H1 (cell line): ENCODE measurements around the gene SLC6A19. TPM values are rescaled to one million over a fixed set of nuclear protein-coding genes. Genes with fewer than 3 reads are reported as not detected.

ENCODE experiments used
- CTCF ChIA-PET: fragments of 300-600 bp; sonication (Branson Sonifier 250); formaldehyde crosslinking; loops from one replicate; lab custom pipeline; 2021; ENCODE audit not compliant: partially characterized antibody; lab: Charles Lee
- POLR2A ChIA-PET: fragments of 300-600 bp; sonication (Branson Sonifier 250); formaldehyde crosslinking; loops from one replicate; lab custom pipeline; 2021; ENCODE audit warnings: inconsistent platforms; ENCODE audit not compliant: partially characterized antibody; lab: Charles Lee
- DNase-seq, 2 experiments: peaks; one replicate each; pipeline versions ENCODE4 v3.0.0 to v3.0.0-alpha.2; 2010 to 2022; ENCODE audit warnings: low spot score in 2 of 2, low read depth in 1 of 2, mixed read lengths in 1 of 2
- FAIRE-seq: peaks from 2 replicates; lab custom pipeline; 2011; peaks lifted over from hg19 to GRCh38; lab: Jason Lieb, UNC
- H2AFZ ChIP-seq: 2 replicates; pipeline ENCODE4 v1.8.1; 2012; ENCODE audit warnings: low read length, inconsistent platforms
- H2AK5ac ChIP-seq: 2 replicates; pipeline ENCODE4 v1.6.1; 2013; ENCODE audit warnings: low read depth, low read length
- H2BK120ac ChIP-seq: replicated peaks from 2 replicates; pipeline ENCODE3; 2013; ENCODE audit warnings: low read depth, low read length, inconsistent platforms
- H2BK12ac ChIP-seq: 2 replicates; pipeline ENCODE4 v1.6.1; 2013; ENCODE audit warnings: low read depth, low read length
- H2BK15ac ChIP-seq: 2 replicates; pipeline ENCODE4 v1.6.1; 2013; ENCODE audit warnings: low read length
- H2BK20ac ChIP-seq: 2 replicates; pipeline ENCODE4 v1.6.1; 2013; ENCODE audit warnings: low read length
- H2BK5ac ChIP-seq: 2 replicates; pipeline ENCODE4 v1.6.1; 2013; ENCODE audit warnings: low read depth, low read length
- H3K14ac ChIP-seq: 2 replicates; pipeline ENCODE4 v1.6.1; 2013; ENCODE audit warnings: inconsistent platforms; ENCODE audit not compliant: insufficient read length
- H3K18ac ChIP-seq: 2 replicates; pipeline ENCODE4 v1.6.1; 2013; ENCODE audit warnings: low read length; ENCODE audit errors: extremely low read depth
- H3K23ac ChIP-seq: 2 replicates; pipeline ENCODE4 v1.6.1; 2013; ENCODE audit warnings: inconsistent platforms; ENCODE audit not compliant: insufficient read length
- H3K23me2 ChIP-seq: 2 replicates; pipeline ENCODE4 v1.6.1; 2013; ENCODE audit warnings: low read depth, low read length
- H3K27ac ChIP-seq: 2 replicates; pipeline ENCODE4 v1.6.1; 2011; ENCODE audit warnings: low read depth, low read length, inconsistent platforms
- H3K27me3 ChIP-seq, 4 experiments: replicated peaks in 1 of 4; 1 replicate in 1 of 4; 2 replicates in 3 of 4; pipeline versions ENCODE4 v1.6.1 to v1.8.1; 2011 to 2013; ENCODE audit warnings: low read length in 3 of 4, mild to moderate bottlenecking in 3 of 4, inconsistent platforms in 2 of 4, mixed read lengths in 2 of 4, moderate library complexity in 1 of 4; ENCODE audit not compliant: control insufficient read depth in 3 of 4, insufficient read depth in 3 of 4; ENCODE audit errors: extremely low read depth in 1 of 4
- H3K36me3 ChIP-seq, 4 experiments: 2 replicates each; pipeline versions ENCODE4 v1.6.1 to v1.8.1; 2011 to 2013; ENCODE audit warnings: mild to moderate bottlenecking in 4 of 4, low read length in 3 of 4, moderate library complexity in 2 of 4, control low read depth in 1 of 4, inconsistent platforms in 1 of 4; ENCODE audit not compliant: insufficient read depth in 4 of 4, control insufficient read depth in 2 of 4
- H3K4ac ChIP-seq: replicated peaks from 2 replicates; pipeline ENCODE3; 2013; ENCODE audit warnings: low read length, low read depth, mixed read lengths, inconsistent platforms; ENCODE audit not compliant: insufficient read length
- H3K4me1 ChIP-seq, 4 experiments: replicated peaks in 1 of 4; 1 replicate in 1 of 4; 2 replicates in 3 of 4; pipeline versions ENCODE4 v1.6.1 to v1.8.1; 2011 to 2013; ENCODE audit warnings: low read length in 3 of 4, inconsistent platforms in 2 of 4, mixed read lengths in 1 of 4; ENCODE audit not compliant: insufficient read depth in 4 of 4, control insufficient read depth in 3 of 4
- H3K4me2 ChIP-seq, 2 experiments: 2 replicates each; pipeline versions ENCODE4 v1.6.1 to v1.8.1; 2011 to 2013; ENCODE audit warnings: low read depth in 2 of 2, low read length in 2 of 2, control low read depth in 1 of 2, inconsistent platforms in 1 of 2, mild to moderate bottlenecking in 1 of 2; ENCODE audit not compliant: insufficient read depth in 1 of 2
- H3K4me3 ChIP-seq, 4 experiments: fragments of 200-600, 300-600 bp in 1 of 4; sonication (generic), shearing (Covaris generic), sonication (Bioruptor Twin) in 1 of 4; 2 replicates each; pipeline versions ENCODE4 v1.5.1 to v1.8.1; 2011 to 2016; ENCODE audit warnings: low read length in 4 of 4, low read depth in 3 of 4, control low read depth in 2 of 4, inconsistent platforms in 2 of 4, mild to moderate bottlenecking in 2 of 4, mixed read lengths in 1 of 4, moderate library complexity in 1 of 4; ENCODE audit not compliant: insufficient read depth in 2 of 4; ENCODE audit errors: extremely low read depth in 1 of 4
- H3K56ac ChIP-seq: replicated peaks from 2 replicates; pipeline ENCODE3; 2013; ENCODE audit warnings: low read depth, mild to moderate bottlenecking, mixed read lengths, low read length, inconsistent platforms; ENCODE audit not compliant: insufficient read length
- H3K79me1 ChIP-seq: 2 replicates; pipeline ENCODE4 v1.6.1; 2013; ENCODE audit warnings: low read depth, low read length, control low read depth
- H3K79me2 ChIP-seq, 2 experiments: 2 replicates each; pipeline versions ENCODE4 v1.6.1 to v1.8.1; 2012 to 2013; ENCODE audit warnings: low read length in 2 of 2, mild to moderate bottlenecking in 2 of 2, inconsistent platforms in 1 of 2; ENCODE audit not compliant: insufficient read depth in 2 of 2, control insufficient read depth in 1 of 2
- H3K9ac ChIP-seq, 4 experiments: replicated peaks in 1 of 4; 1 replicate in 1 of 4; 2 replicates in 3 of 4; pipeline versions ENCODE4 v1.6.1 to v1.8.1; 2011 to 2013; ENCODE audit warnings: low read depth in 3 of 4, low read length in 3 of 4, control low read depth in 2 of 4, mild to moderate bottlenecking in 2 of 4, moderate library complexity in 2 of 4, inconsistent platforms in 1 of 4; ENCODE audit errors: extremely low read depth in 1 of 4
- H3K9me3 ChIP-seq, 2 experiments: 2 replicates each; pipeline versions ENCODE4 v1.6.1 to v1.8.1; 2012 to 2013; ENCODE audit warnings: mild to moderate bottlenecking in 2 of 2, moderate library complexity in 2 of 2, control low read depth in 1 of 2, inconsistent platforms in 1 of 2, low read depth in 1 of 2, low read length in 1 of 2, mixed read lengths in 1 of 2; ENCODE audit not compliant: insufficient read depth in 2 of 2
- H4K20me1 ChIP-seq, 2 experiments: replicated peaks in 1 of 2; 2 replicates each; pipeline versions ENCODE3 to v1.8.1; 2011 to 2013; ENCODE audit warnings: inconsistent platforms in 2 of 2, low read length in 2 of 2, mild to moderate bottlenecking in 1 of 2; ENCODE audit not compliant: insufficient read depth in 2 of 2, control insufficient read depth in 1 of 2
- H4K5ac ChIP-seq: 2 replicates; pipeline ENCODE4 v1.6.1; 2013; ENCODE audit warnings: low read length, low read depth, mixed read lengths, inconsistent platforms; ENCODE audit not compliant: insufficient read length
- H4K8ac ChIP-seq: 2 replicates; pipeline ENCODE4 v1.8.0; 2013; ENCODE audit warnings: mild to moderate bottlenecking, moderate library complexity, low read length, inconsistent platforms; ENCODE audit not compliant: insufficient read depth; ENCODE audit errors: extremely low read depth
- H4K91ac ChIP-seq: replicated peaks from 2 replicates; pipeline ENCODE3; 2013; ENCODE audit warnings: low read length, mixed read lengths, inconsistent platforms; ENCODE audit not compliant: insufficient read length
- CTBP2 ChIP-seq: IDR thresholded peaks from 2 replicates; pipeline ENCODE4 v1.7.0; 2011; ENCODE audit warnings: borderline replicate concordance, mild to moderate bottlenecking, moderate library complexity, mixed read lengths, low read length; ENCODE audit not compliant: insufficient read depth, insufficient read length
- GABPA ChIP-seq: IDR thresholded peaks from 2 replicates; pipeline ENCODE4 v1.6.1; 2011; ENCODE audit warnings: mild to moderate bottlenecking, low read length, moderate library complexity, borderline replicate concordance; ENCODE audit not compliant: insufficient read depth
- GTF2F1 ChIP-seq: IDR thresholded peaks from 2 replicates; pipeline ENCODE4 v1.6.1; 2012; ENCODE audit warnings: low read depth, low read length, improper control_type of control experiment, borderline replicate concordance
- KDM4A ChIP-seq: IDR thresholded peaks from one replicate; pipeline ENCODE4 v1.7.1; 2012; ENCODE audit warnings: low read depth, mild to moderate bottlenecking, moderate library complexity, low read length, inconsistent platforms; ENCODE audit not compliant: severe bottlenecking
- KDM5A ChIP-seq: fragments of 200-600 bp; IDR thresholded peaks from 2 replicates; pipeline ENCODE4 v1.7.1; 2012; ENCODE audit warnings: mild to moderate bottlenecking, low read length, inconsistent platforms, mixed read lengths
- RBBP5 ChIP-seq: IDR thresholded peaks from 2 replicates; pipeline ENCODE4 v1.7.1; 2012; ENCODE audit warnings: low read depth, mild to moderate bottlenecking, inconsistent platforms, low read length, moderate library complexity, borderline replicate concordance
- SP1 ChIP-seq: IDR thresholded peaks from 2 replicates; pipeline ENCODE4 v1.6.1; 2011; ENCODE audit warnings: low read depth, low read length
- SRF ChIP-seq: IDR thresholded peaks from 2 replicates; pipeline ENCODE4 v1.6.1; 2011; ENCODE audit warnings: mild to moderate bottlenecking, low read depth, low read length, moderate library complexity
- TAF1 ChIP-seq: IDR thresholded peaks from 2 replicates; pipeline ENCODE4 v1.6.1; 2011; ENCODE audit warnings: mild to moderate bottlenecking, low read depth, low read length
- YY1 ChIP-seq: IDR thresholded peaks from 2 replicates; pipeline ENCODE4 v1.6.1; 2011; ENCODE audit warnings: low read depth, mild to moderate bottlenecking, low read length
- WGBS, 2 experiments: shearing (Covaris generic) in 1 of 2; methylation state at CpG; one replicate each; pipeline versions ENCODE4 v1.1.6 to v1.1.7; 2013 to 2015; ENCODE audit warnings: low lambda C conversion rate in 2 of 2, mixed read lengths in 2 of 2, inconsistent platforms in 1 of 2, low coverage in 1 of 2, missing lambda C conversion rate in 1 of 2; ENCODE audit not compliant: insufficient replicate concordance in 2 of 2, insufficient coverage in 1 of 2, insufficient read length in 1 of 2; ENCODE audit errors: extremely low coverage in 1 of 2, missing lambda C conversion rate in 1 of 2; 5-methylcytosine and 5-hydroxymethylcytosine counted together
- polyA plus RNA-seq, 7 experiments: library from polyadenylated mRNA; depleted of rRNA in 3 of 7; stranded (reverse) in 5 of 7; unstranded in 2 of 7; fragments of >200 nt in 5 of 7; fragments of 200-250 nt in 2 of 7; gene quantifications; 1 replicate in 5 of 7; 2 replicates in 1 of 7; 4 replicates in 1 of 7; pipeline versions ENCODE4 v1.2.1 to v1.2.3, GENCODE V29; 2011 to 2013; ENCODE audit warnings: missing spikeins in 2 of 7, mixed read lengths in 2 of 7
- total RNA-seq: library from RNA; stranded (reverse); fragmentation: NEBNext Ultra II Directional; extraction: Animal tissue kit (Norgen Biotek cat#: 25700); gene quantifications from 2 replicates; pipeline ENCODE4 v1.2.1, GENCODE V29; 2021
- TF ChIP-seq, protein P1 (sequence below): IDR thresholded peaks from 2 replicates; pipeline ENCODE4 v1.6.1; 2011; ENCODE audit warnings: low read depth, mild to moderate bottlenecking, low read length; ENCODE audit not compliant: insufficient read depth
- TF ChIP-seq, protein P2 (sequence below): IDR thresholded peaks from 2 replicates; pipeline ENCODE4 v1.6.1; 2012; ENCODE audit warnings: low read length, inconsistent platforms

SLC6A19 gene
- total and polyA plus RNA-seq, 2 of the 8 experiments (the other 6 are each of a cell fraction or from before 2014, with no cell fraction given): 0.02 TPM; not detected in 1

- DNase-seq (no peak), FAIRE-seq (no peak)
- Histone ChIP-seq H3K23me2 (no peaks in the 10 kb centered on the region), H3K27ac (no peak overlapping the region), H3K79me2 (no peaks in the 10 kb centered on the region), H4K20me1 (peaks cover 0 to 5% of the 10 kb centered on the region in 2 experiments), H3K4me3 (no peak overlapping the region), H2BK20ac (no peak overlapping the region), H3K14ac (no peak overlapping the region), H3K9ac (no peak overlapping the region), H3K4ac (no peak overlapping the region), H2BK15ac (no peak overlapping the region), H2AFZ (no peak overlapping the region), H4K5ac (no peak overlapping the region), H2BK120ac (no peak overlapping the region), H3K9me3 (peaks cover 28 to 55% of the 10 kb centered on the region in 2 experiments), H3K4me1 (no peaks in the 10 kb centered on the region), H2BK12ac (no peak overlapping the region), H3K18ac (no peak overlapping the region), H3K4me2 (no peak overlapping the region), H2BK5ac (no peak overlapping the region), H3K27me3 (no peaks in the 10 kb centered on the region), H4K8ac (no peak overlapping the region), H3K36me3 (peaks cover 0 to 54% (median 12%) of the 10 kb centered on the region in 4 experiments; a peak in 6 of 8 replicates), H2AK5ac (no peak overlapping the region), H4K91ac (no peak overlapping the region), H3K79me1 (no peaks in the 10 kb centered on the region), H3K23ac (no peak overlapping the region), H3K56ac (no peak overlapping the region)
- CTCF ChIA-PET: interaction anchor here (1.2 kb wide), 1 partner anchor 89 kb away, joined by 4 read pairs; no protein-coding TSS in a partner anchor
- POLR2A ChIA-PET: interaction anchor here (1.2 to 1.5 kb wide), 2 partner anchors 24 to 33 kb away, joined by 3 to 5 read pairs; partner anchors contain the start of gene TERT
- WGBS, 2 experiments: 93% methylated on average over 10 of the region's 10 CpGs; no CpG with 5 or more reads in 1 of the 2 experiments
- TF ChIP-seq, protein P1, sequence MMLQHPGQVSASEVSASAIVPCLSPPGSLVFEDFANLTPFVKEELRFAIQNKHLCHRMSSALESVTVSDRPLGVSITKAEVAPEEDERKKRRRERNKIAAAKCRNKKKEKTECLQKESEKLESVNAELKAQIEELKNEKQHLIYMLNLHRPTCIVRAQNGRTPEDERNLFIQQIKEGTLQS: no peak
- TF ChIP-seq RBBP5 (no peak), GTF2F1 (no peak), KDM4A (no peak), GABPA (no peak), YY1 (no peak), SRF (no peak), CTBP2 (no peak), TAF1 (no peak), KDM5A (no peak), SP1 (no peak)
- TF ChIP-seq, protein P2, sequence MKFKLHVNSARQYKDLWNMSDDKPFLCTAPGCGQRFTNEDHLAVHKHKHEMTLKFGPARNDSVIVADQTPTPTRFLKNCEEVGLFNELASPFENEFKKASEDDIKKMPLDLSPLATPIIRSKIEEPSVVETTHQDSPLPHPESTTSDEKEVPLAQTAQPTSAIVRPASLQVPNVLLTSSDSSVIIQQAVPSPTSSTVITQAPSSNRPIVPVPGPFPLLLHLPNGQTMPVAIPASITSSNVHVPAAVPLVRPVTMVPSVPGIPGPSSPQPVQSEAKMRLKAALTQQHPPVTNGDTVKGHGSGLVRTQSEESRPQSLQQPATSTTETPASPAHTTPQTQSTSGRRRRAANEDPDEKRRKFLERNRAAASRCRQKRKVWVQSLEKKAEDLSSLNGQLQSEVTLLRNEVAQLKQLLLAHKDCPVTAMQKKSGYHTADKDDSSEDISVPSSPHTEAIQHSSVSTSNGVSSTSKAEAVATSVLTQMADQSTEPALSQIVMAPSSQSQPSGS: no peak
Observed at GRCh38 chr5:1261643-1262042, 60.2 kb downstream of the SLC6A19 start.
